Motor neuron (in vitro differentiated cells): ENCODE data around the gene CYP11A1. TPM values are rescaled to one million over a fixed set of nuclear protein-coding genes. Genes with fewer than 3 reads are reported as not detected.

ENCODE experiments used
- ATAC-seq, 8 experiments: fragments of 200-7000 bp; cut with Tn5 transposase; replicated peaks in 6 of 8; 2 replicates each; pipeline ENCODE4 v1.8.0; 2021; ENCODE audit warnings: mild to moderate bottlenecking in 8 of 8, moderate library complexity in 8 of 8
- H3K27ac ChIP-seq, 2 donors: fragments of 250-450 bp; sonication (Bioruptor Pico); 2 replicates each; pipeline ENCODE4 v1.9.0; 2021; ENCODE audit warnings: antibody characterized with exemption in 2 of 2, mild to moderate bottlenecking in 2 of 2, moderate library complexity in 1 of 2
- H3K4me1 ChIP-seq, 2 donors: fragments of 250-450 bp; sonication (Bioruptor Pico); replicated peaks in 1 of 2; 2 replicates each; pipeline ENCODE4 v1.6.1; 2021; ENCODE audit warnings: antibody characterized with exemption in 2 of 2, mild to moderate bottlenecking in 2 of 2, moderate library complexity in 1 of 2
- H3K4me3 ChIP-seq, 5 donors: fragments of 250-450 bp; sonication (Bioruptor Pico); 2 replicates each; pipeline ENCODE4 v1.9.0; 2021; ENCODE audit warnings: antibody characterized with exemption in 5 of 5, mild to moderate bottlenecking in 5 of 5, moderate library complexity in 4 of 5
- WGBS, 10 experiments: fragments of 450-650 bp; shearing (Covaris generic); methylation state at CpG; one replicate each; pipeline ENCODE4 v1.0.0; 2022; 5-methylcytosine and 5-hydroxymethylcytosine counted together
- in situ Hi-C, 9 experiments: fragments of 400-800 bp; cut with MboI; loops; one replicate each; pipeline ENCODE4 v1.15.0; 2021; ENCODE audit warnings: low sequenced_read_pairs in 9 of 9, low pct_unique_long_range_greater_than_20kb in 2 of 9; ENCODE audit not compliant: unreplicated experiment in 9 of 9
- total RNA-seq, 8 experiments: library from RNA; unstranded; fragments of 300-600 nt; gene quantifications; 2 replicates each; pipeline versions ENCODE4 v1.2.3 to v1.2.4, GENCODE V29; 2022

Gene CYP11A1
- total RNA-seq, 8 experiments from 2014 or later: 0.46 to 3.1 (median 2.3) TPM; not detected in 3

DNA sequence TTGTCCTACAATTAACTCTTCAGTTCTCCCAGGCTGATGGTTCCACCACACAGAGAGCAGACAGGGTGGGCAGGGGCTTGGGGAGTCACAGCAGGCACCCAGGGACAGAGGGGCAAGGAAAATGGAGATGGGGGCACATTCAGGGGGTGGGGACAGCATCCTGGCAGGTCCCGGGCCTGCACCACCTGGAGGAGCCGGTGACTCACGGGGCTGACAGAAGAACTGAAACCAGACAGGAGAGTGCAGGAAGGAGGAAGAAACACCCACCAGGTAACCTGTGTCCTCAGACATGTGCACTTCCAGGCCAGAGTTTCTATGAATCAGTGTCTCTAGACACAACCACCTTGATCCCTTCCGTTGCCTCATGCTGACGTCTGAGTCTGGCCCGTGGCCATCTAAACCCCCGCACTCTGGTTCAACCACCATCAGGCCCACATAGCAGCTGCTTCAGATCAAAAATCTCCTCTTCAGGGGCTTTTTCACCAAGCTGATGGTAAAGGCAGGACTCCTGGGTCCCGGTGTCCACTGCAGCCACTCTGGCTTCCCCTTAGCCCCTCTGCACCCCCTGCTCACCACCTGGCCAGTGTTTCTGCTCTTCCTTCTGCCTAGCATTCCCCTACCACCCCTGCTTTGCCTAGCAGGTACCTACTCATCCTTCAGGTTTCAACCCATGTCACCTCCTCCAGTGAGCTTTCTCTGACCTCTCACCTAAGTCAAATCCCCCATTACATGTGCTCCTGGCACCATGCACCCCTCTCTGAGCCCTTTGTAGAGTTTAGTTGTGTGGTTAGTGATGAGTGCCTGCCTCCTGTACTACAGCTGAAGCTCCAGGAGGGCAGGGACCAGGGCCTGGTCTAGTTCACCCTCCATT, 16.5 kb upstream of the CYP11A1 start:
- no peak overlapping the region for H3K27ac ChIP-seq
- 71 to 90% methylated on average over 1 to 2 of the region's 8 CpGs; no CpG with 5 or more reads in 8 of the 10 experiments for WGBS, 10 experiments
- no peak for ATAC-seq
- no peak overlapping the region for H3K4me3 ChIP-seq
- in situ Hi-C loops: loop anchor here in 7 of 9 experiments (5.0 to 25.0 kb wide), 5 partner anchors 48 to 553 kb away; partner anchors contain the start of genes SEMA7A (in 3 of the 7) and COX5A (in 1 of the 7)
- peaks cover 15 to 17% of the 10 kb centered on the region in 2 donors for H3K4me1 ChIP-seq

DNA sequence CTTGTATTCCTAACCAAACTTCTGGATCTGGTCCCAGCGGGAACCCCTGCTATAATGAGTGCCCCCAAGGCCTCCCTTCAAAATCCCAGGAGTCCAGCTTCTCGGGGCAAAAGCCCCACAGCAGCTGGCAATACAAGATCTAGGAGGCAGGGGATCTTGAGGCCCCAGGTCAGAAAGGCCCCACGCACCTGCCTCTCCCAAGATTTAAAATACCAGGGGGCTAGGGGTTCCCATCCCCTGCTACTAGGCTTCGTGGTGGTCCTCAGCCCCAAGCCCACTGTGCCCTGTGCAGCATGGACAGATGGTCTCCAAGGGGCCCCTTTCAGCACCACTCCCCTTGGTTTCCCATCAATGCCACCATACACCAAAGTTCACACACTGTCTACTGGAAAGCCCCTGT, 15.8 kb upstream of the CYP11A1 start:
- H3K4me3 ChIP-seq: no peak overlapping the region
- H3K4me1 ChIP-seq: peaks cover 15 to 17% of the 10 kb centered on the region in 2 donors
- WGBS, 10 experiments: 83 to 100% (median 100%) methylated on average over 1 of the region's 4 CpGs; no CpG with 5 or more reads in 7 of the 10 experiments
- in situ Hi-C loops: loop anchor here in 7 of 9 experiments (5.0 to 25.0 kb wide), 5 partner anchors 49 to 554 kb away; partner anchors contain the start of genes SEMA7A (in 3 of the 7) and COX5A (in 1 of the 7)
- ATAC-seq: no peak
- no peak overlapping the region for H3K27ac ChIP-seq

- H3K27ac ChIP-seq: no peak overlapping the region
- H3K4me3 ChIP-seq: no peak overlapping the region
- in situ Hi-C loops: loop anchor here in 7 of 9 experiments (5.0 to 25.0 kb wide), 5 partner anchors 50 to 555 kb away; partner anchors contain the start of genes SEMA7A (in 3 of the 7) and COX5A (in 1 of the 7)
- WGBS, 10 experiments: 0 to 80% (median 0%) methylated on average over 1 to 4 of the region's 13 CpGs; no CpG with 5 or more reads in 5 of the 10 experiments
- peak; percentile 59 to 97 (median 90) for ATAC-seq
- peaks cover 15 to 17% of the 10 kb centered on the region in 2 donors for H3K4me1 ChIP-seq
These were observed 14.8 kb upstream of the CYP11A1 start for GRCh38 chr15:74382004-74382816.

- no peak for ATAC-seq
- no peak overlapping the region for H3K27ac ChIP-seq
- in situ Hi-C loops: loop anchor here in 7 of 9 experiments (5.0 to 25.0 kb wide), 5 partner anchors 51 to 556 kb away; partner anchors contain the start of genes SEMA7A (in 3 of the 7) and COX5A (in 1 of the 7)
- 0 to 100% (median 70%) methylated on average over 1 to 3 of the region's 5 CpGs; no CpG with 5 or more reads in 5 of the 10 experiments for WGBS, 10 experiments
- peaks cover 12% of the 10 kb centered on the region in 2 donors for H3K4me1 ChIP-seq
- H3K4me3 ChIP-seq: no peak overlapping the region
These were observed 14.0 kb upstream of the CYP11A1 start for GRCh38 chr15:74381481-74381880.

- H3K27ac ChIP-seq: no peak overlapping the region
- 0 to 65% (median 34%) methylated on average over 1 to 2 of the region's 2 CpGs; no CpG with 5 or more reads in 6 of the 10 experiments for WGBS, 10 experiments
- H3K4me3 ChIP-seq: no peak overlapping the region
- in situ Hi-C loops: loop anchor here in 7 of 9 experiments (5.0 to 25.0 kb wide), 5 partner anchors 51 to 556 kb away; partner anchors contain the start of genes SEMA7A (in 3 of the 7) and COX5A (in 1 of the 7)
- peaks cover 8 to 9% of the 10 kb centered on the region in 2 donors for H3K4me1 ChIP-seq
- ATAC-seq: no peak
These were observed 13.7 kb upstream of the CYP11A1 start for GRCh38 chr15:74381190-74381453.

DNA sequence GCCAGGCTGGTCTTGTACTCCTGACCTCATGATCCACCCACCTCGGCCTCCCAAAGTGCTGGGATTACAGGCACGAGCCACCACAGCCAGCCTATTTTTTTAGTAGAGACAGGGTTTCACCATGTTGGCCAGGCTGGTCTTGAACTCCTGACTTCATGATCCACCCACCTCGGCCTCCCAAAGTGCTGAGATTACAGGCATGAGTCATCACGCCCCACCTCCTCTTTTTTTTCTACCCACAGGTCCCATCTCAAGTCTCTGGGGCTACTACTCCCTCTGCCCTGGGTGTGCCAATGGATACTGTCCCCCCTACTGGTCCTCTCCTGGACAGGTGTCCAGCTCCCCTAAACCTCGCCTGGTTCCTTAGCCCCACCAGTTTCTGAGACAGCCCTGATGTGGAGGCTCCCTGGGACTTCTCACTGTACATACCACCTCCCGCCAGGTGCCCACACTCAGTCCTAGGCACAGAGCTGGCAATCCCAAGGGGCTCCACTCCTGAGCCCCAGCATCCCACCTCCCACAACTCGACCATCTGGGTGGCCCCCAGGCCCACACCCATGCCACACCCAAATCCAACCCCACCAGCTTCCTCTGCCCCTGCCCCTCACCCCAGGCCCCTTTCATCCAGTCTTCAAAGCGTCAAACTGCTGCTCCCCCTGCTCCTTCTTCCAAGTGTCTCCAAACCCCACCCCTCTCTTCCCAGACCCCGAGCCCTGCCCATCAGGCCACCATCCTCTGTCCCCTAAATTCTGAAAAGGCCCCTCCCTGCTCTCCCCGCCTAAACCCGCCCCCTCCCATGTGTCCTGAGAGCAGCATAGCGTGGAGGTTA, 13.1 kb upstream of the CYP11A1 start:
- WGBS, 10 experiments: 40 to 80% (median 50%) methylated on average over 2 to 3 of the region's 12 CpGs; no CpG with 5 or more reads in 5 of the 10 experiments
- ATAC-seq: no peak

DNA sequence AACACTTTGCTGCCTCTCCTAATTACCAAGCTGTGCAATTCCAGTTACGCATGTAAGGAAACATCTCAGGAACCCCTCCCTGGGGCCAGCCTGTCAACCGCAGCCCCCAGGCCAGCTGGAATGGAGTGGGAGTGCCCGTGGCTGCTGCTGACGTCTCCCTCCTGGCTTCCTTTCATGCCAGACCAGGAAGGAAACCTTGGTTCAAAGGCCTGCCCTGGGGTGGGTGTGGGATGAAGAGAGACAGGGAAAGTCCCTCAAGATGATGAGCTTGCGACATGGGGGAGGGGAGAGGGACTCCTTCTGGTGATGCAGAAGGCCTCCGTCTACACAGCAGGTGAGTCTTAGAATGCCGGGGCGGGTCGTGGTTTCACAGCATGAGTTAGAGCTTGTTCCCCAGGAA, 11.4 kb upstream of the CYP11A1 start:
- 17 to 100% (median 52%) methylated on average over 1 to 7 of the region's 9 CpGs; no CpG with 5 or more reads in 2 of the 10 experiments for WGBS, 10 experiments
- no peak overlapping the region for H3K27ac ChIP-seq
- no peak overlapping the region for H3K4me3 ChIP-seq
- no peaks in the 10 kb centered on the region for H3K4me1 ChIP-seq
- peak in 1 of 8 experiments; percentile 11 for ATAC-seq
- in situ Hi-C loops: loop anchor here in 4 of 9 experiments (25.0 kb wide), 2 partner anchors 383 to 558 kb away; partner anchors contain the start of gene COX5A (in 1 of the 4)

More for the DNA sequence above, 13.1 kb upstream of the CYP11A1 start:
- Histone ChIP-seq H3K4me1 (peaks cover 2 to 3% of the 10 kb centered on the region in 2 donors), H3K27ac (no peak overlapping the region), H3K4me3 (no peak overlapping the region)
- in situ Hi-C loops: loop anchor here in 7 of 9 experiments (5.0 to 25.0 kb wide), 5 partner anchors 52 to 557 kb away; partner anchors contain the start of genes SEMA7A (in 3 of the 7) and COX5A (in 1 of the 7)

DNA sequence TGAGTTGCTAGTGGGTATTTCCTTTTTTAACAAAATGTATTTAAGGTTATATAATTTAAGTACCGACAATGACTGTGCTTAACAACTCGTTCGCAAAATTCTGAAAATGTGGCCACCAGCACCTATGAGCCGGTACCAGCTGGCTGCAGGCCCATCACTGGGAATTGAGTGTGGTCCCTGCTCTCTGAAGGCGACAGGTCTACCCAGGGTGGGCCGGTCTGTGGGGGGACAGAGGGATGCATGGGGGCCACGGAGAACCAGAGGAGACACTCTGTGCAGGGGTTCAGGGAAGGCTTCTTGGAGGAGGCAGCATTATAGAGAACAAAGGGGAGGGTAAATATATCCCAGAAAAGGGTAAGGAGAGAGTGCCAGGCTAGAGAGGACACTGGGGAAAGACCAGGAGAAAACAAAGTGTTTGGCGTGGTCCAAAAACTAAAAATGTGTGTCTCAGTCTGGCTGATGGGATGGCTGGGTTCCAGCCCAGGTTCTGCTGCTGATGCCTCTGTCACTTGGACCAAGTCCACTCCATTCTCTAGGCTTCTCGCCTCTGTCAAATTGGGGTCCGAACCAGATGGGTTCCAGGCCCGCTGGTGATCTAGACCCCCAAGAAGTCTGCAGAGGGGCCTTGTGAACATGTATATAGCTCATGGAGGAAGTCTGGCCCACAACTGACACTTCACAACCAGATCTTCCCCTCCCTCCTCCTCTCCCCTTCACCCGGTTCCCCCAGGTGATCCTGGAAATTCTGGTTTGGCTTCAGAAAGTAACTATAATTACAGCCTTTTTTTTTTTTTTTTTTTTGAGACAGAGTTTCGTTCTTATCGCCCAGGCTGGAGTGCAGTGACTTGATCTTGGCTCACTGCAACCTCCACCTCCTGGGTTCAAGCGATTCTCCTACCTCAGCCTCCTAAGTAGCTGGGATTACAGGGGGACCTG, 10.7 kb upstream of the CYP11A1 start:
- Histone ChIP-seq H3K27ac (no peak overlapping the region), H3K4me1 (no peaks in the 10 kb centered on the region), H3K4me3 (no peak overlapping the region)
- no peak for ATAC-seq
- in situ Hi-C loops: loop anchor here in 4 of 9 experiments (25.0 kb wide), 2 partner anchors 384 to 559 kb away; partner anchors contain the start of gene COX5A (in 1 of the 4)
- WGBS, 10 experiments: 43 to 92% (median 77%) methylated on average over 1 to 8 of the region's 15 CpGs; no CpG with 5 or more reads in 1 of the 10 experiments

GRCh38 chr15:74376825-74377581, 9.6 kb upstream of the CYP11A1 start:
- WGBS, 10 experiments: 60 to 87% (median 73%) methylated on average over 1 to 4 of the region's 6 CpGs; no CpG with 5 or more reads in 6 of the 10 experiments
- no peak overlapping the region for H3K27ac ChIP-seq
- H3K4me3 ChIP-seq: no peak overlapping the region
- H3K4me1 ChIP-seq: no peaks in the 10 kb centered on the region
- ATAC-seq: no peak
- in situ Hi-C loops: loop anchor here in 4 of 9 experiments (25.0 kb wide), 2 partner anchors 385 to 560 kb away; partner anchors contain the start of gene COX5A (in 1 of the 4)

GRCh38 chr15:74376226-74376625, 8.8 kb upstream of the CYP11A1 start:
- in situ Hi-C loops: loop anchor here in 4 of 9 experiments (25.0 kb wide), 2 partner anchors 386 to 561 kb away; partner anchors contain the start of gene COX5A (in 1 of the 4)
- no peak overlapping the region for H3K4me3 ChIP-seq
- no peak for ATAC-seq
- WGBS, 10 experiments: 40 to 50% methylated on average over 1 of the region's 1 CpG; no CpG with 5 or more reads in 8 of the 10 experiments
- no peak overlapping the region for H3K27ac ChIP-seq
- H3K4me1 ChIP-seq: no peaks in the 10 kb centered on the region
